ENCODE data around the gene TIMM29.
A peak's percentile ranks its signal among the peaks of the same experiment; 100 is the strongest.

Gene TIMM29

GRCh38 chr19:10928563-10929401 lies at the start of gene TIMM29, which contains the start of gene YIPF2:
Gene TIMM29 (plus strand): TSS chr19:10928811. CDS start chr19:10928823, 12 bp downstream.
Gene YIPF2 (minus strand): TSS chr19:10928639. CDS start chr19:10928410, 229 bp downstream.
- peak; percentile 97 for DNase-seq

- DNase-seq, result no peak
Measured at GRCh38 chr19:10881403-10882107, 47.1 kb upstream of the TIMM29 start.

DNA sequence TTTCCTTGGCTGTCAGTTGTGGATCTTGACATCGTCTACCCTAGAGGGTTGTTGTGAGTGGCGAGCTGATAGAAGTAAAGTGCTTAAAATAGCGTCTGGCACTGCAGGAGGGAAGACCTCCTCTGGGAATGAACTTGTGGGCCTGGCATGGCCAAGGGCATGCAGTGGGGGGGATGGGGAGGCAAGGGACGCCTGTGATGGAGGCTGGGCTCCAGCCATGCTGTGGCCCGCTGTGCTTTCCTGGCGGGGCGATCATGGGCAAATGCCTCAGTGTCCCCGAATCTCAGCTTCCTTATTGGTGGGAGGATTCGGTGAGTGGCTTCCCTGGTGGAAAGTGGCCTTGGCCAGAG lies 46.5 kb upstream of the TIMM29 start:
- no peak for DNase-seq

DNA sequence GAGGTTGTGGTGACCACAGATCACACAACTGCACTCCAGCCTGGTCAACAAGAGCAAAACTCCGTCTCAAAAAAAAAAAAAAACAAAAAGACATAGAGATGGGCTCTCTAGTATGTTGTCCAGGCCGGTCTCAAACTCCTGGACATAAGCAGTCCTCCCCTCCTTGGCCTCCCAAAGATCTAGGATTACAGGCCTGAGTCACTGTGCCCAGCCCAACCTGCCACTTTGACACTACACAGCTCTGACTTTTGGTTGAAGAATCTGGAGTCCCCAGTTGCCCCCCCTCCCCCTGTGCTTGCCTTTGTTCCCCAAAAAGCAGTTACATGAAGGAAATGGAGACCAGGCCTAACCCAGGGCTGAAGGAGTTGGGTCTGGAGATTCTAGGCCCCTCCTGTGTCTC lies 44.3 kb upstream of the TIMM29 start:
- DNase-seq, result no peak

DNA sequence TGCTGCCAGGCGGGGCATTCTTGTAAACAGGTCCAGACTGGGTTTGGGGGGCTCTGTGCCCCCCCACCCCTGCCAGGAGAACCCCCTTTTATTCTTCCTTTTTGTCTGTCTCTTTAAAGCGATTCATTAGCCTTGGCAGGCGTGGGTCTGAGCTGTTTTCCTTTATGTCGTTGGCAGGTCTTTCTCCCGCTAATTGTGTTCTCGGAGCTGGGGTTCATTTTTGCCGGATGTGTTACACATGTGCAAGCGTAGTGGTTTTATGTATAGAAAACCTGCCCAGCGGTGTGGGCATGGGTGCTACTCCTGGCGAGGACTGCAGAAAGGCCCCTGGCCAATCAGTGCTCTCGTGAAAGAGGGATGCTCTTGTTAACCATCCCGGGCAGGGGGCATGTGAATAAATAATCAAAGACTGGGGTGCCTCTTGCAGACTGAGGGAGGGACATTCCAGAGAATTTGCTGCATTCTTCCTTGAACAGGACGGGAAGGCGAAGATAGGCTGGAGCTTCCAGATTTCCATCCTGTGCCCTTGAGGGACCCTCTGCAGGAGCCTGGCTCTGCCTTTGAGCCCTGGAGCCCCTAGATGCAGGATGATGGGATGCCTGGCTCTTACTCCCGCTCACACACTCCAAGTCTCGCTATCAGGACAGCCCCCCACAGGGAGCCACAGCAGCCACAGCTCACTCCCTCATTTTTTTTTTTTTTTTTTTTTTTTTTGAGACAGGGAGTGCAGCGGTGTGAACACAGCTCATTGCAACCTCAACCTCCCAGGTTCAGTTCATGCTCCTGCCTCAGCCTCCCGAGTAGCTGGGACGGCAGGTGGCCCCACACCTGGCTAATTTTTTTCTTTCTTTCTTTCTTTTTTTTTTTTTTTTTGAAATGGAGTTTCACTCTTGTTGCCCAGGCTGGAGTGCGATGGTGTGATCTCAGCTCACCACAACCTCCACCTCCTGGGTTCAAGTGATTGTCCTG lies 43.1 kb upstream of the TIMM29 start:
- no peak for DNase-seq

GRCh38 chr19:10887616-10888367 lies 40.8 kb upstream of the TIMM29 start:
- DNase-seq, result no peak

DNA sequence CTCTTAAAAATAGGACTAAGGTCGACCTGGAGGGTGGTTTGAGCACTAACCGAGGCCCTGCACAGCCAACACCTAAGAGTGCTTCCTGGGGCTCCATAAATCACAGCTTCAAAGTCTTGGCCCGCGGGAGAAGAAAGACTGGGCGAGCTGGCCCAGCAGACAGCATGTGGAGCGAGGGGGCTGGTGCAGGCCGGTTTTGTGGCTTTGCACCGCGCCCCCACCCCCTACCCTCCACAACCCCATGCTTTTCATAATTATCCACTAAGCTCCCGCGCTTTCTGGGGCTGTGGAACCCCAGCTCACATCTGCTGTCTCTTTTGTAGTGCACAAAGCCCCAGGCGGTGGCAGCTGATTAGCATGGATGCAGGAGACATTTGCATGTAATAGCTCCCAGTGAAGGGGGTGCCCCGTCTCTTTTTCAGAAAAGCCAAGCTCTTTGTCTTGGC lies 40.2 kb upstream of the TIMM29 start:
- DNase-seq, result peak; percentile 18

DNA sequence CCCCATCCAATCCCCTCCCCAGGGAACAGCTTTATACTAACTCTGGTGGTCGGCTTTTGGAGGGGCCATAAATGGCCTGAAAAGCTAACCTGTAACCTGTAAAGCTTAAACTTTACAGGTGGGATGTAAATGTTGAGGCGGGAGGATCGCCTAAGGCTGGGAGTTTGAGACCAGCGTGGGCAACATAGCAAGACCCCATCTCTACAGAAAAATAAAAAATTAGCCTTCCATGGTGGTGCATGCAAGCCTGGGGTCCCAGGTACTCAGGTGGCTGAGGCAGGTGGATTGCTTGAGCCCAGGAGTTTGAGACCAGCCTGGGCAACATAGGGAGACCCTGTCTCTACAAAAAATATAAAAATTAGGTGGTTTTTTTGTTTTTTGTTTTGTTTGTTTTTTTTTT lies 38.7 kb upstream of the TIMM29 start:
- DNase-seq, result no peak

DNA sequence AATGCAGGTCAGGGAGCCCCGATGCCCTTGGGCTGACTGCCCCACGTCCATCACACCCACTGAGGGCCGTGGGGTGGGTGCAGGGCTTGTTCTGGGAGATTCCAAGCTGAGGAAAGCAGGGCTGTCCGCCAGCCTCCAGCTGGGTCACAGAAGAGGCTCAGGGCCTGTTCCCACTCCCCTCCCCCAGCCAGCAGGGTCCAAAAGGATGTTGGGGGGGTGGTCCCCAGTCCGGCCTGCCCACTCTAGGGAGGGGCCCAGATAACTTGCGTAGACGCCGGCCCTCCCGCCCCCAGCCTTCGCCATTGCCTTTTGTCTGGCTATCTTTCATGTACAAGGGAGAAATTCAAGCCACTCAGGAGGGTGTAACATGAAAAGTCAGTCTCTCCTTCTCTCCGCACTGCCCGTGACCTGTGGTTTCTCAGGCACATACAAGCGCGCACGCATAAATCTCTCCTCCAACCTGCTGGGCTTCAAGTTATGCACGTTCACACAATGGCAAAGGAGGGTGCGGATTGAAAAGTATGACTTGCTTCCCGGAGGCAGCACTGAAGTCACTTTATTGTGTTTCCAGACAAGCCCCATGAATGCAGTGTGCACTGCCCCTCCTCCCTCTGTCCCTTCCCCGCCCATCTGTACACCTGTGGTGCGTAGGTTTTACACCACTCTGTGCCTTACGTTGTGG lies 37.1 kb upstream of the TIMM29 start:
- DNase-seq, result no peak

DNA sequence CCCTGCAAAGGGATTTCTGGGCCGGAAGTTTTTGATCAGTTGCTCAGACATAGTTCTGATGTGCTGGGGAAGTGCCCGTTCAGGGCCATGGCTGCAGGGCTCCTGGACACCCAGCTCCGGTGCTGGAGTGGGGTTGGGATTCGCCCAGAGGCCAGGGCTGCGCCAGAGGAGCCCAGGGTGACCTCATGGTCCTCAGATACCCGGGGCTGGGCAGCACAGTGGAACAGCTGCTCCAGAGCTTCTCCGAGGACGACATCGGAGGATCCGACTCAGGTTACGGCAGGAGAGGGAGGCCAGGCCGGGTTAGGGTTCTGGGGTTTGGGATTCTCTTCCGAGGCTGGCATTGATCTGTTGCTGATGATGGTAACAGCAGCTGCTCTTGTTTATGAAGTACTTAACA lies 36.4 kb upstream of the TIMM29 start:
- no peak for DNase-seq

DNA sequence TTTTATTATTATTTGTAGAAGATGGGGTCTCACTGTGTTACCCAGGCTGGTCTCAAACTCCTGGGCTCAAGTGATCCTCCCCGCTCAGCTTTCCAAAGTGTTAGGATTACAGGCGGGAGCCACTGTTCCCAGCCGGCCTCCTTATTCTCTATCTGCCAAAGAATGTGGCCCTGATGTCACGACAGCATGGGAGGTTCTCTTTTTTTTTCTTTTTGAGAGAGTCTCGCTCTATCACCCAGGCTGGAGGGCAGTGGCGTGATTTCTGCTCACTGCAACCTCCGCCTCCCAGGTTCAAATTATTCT lies 33.7 kb upstream of the TIMM29 start:
- no peak for DNase-seq

DNA sequence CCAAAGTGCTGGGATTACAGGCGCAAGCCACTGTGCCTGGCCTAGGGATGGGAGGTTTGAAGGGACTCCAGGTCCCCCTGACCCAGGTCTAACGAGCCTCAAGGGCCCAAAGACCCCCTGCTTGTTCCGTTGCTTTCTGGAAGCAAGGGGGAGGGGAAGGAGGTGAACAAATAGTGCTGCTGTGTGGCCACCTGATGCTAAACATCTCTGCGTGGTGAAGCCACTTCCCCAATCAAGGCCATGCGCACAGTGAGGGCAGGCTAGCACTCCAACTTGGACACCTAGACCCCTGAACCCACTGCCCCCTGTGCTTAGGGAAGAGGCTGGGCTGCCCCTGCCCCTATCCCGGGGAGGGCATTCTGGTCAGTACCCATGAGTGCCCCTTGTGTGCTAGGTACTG lies 33.2 kb upstream of the TIMM29 start:
- DNase-seq, result no peak

GRCh38 chr19:10895920-10896319 lies 32.7 kb upstream of the TIMM29 start:
- DNase-seq, result no peak

- DNase-seq, result peak; percentile 71
Measured at GRCh38 chr19:10896851-10897526, 31.6 kb upstream of the TIMM29 start.

GRCh38 chr19:10898633-10899032 lies 30.0 kb upstream of the TIMM29 start:
- DNase-seq, result no peak

DNA sequence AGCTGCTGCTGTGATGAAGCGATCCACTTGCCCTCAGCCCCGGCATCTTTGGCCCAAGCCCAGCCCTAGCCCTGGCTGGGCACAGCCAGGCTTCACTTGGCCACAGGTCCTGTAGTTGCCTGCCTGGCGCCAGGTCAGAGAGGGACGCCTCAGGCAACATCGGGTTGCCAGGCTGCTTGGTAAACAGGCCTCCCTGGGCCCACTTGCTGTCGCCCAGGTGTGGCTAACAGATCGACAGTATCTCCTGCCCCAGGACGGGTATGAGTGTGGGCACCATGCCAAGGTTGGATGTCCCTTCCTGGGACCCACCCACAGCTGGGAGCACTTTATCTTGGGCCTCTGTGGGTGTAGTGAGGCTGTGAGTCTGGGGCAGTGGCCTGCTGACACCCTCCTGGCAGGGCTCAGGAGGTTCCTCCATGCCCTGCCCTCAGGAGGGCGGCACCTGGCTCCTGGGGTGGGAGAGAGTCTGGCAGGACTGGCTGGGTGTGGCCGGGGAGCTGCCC lies 29.4 kb upstream of the TIMM29 start:
- DNase-seq, result no peak

GRCh38 chr19:10907925-10908324 lies 20.7 kb upstream of the TIMM29 start:
- no peak for DNase-seq

DNA sequence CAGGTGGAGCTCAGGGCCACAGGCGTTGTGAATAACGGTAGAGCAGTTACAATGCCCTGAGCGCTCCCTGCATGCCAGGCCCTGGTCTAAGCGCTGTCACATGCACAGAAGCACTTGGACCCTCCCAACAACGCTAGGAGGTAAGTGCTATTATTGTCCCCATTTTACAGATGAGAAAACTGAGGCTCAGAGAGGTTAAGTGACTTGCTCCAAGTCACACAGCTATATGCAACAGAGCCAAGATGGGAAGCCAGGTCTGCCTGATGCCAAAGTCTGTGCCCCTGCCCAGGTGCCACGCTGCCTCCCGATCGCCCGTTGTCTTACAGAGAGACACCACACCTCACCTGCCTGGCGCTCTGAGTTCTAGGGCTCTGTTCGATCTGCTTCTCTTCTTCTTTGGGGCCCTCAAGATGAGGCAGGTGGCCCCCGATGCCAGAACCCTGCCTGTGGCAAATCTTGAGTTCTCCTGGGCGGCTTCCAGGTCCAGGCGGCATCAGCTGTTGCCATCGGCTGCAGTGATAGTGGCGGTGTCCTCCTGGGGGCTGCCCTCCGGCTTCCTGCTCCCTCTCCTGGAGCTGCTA lies 20.1 kb upstream of the TIMM29 start:
- no peak for DNase-seq

GRCh38 chr19:10911579-10912363 lies 16.8 kb upstream of the TIMM29 start:
- no peak for DNase-seq

DNA sequence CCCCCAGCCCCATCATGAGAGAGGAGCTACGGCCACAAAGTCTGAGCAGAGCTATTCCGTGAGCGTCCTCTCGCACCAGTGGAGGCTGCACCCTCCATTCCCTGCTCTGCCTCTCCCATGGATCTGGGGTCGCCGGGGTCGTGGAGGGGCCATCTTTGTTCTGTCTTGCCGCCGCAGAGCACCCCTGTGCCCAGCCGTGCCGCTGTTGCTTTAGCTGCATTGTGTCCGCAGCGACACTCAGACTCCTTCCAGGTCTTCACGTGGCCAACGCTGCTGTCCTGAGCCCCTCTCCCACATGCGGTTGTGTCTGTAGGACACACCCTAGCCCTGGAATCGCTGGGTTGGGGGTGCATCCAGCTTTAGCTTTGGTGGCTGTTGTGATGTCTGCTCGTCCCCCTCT lies 16.0 kb upstream of the TIMM29 start:
- DNase-seq, result no peak

Data from COR-L47 (cell line).